IPS-20b (cell line): ENCODE results near the gene DHX29.

Experiments
- H3K27ac ChIP-seq: one replicate; pipeline ENCODE4 v1.5.1; 2013; ENCODE audit warnings: low read length
- H3K27me3 ChIP-seq: 2 replicates; pipeline ENCODE4 v1.6.1; 2013; ENCODE audit warnings: mild to moderate bottlenecking, low read length, inconsistent platforms; ENCODE audit not compliant: insufficient read depth
- H3K36me3 ChIP-seq: 2 replicates; pipeline ENCODE4 v1.6.1; 2013; ENCODE audit warnings: low read depth, mild to moderate bottlenecking, inconsistent platforms, low read length, moderate library complexity; ENCODE audit not compliant: insufficient read depth
- H3K4me1 ChIP-seq: 2 replicates; pipeline ENCODE4 v1.6.1; 2013; ENCODE audit warnings: mild to moderate bottlenecking, control low read depth, inconsistent platforms, low read length, moderate library complexity; ENCODE audit not compliant: insufficient read depth
- H3K4me3 ChIP-seq: 2 replicates; pipeline ENCODE4 v1.5.1; 2013; ENCODE audit warnings: mild to moderate bottlenecking, low read length, inconsistent platforms
- H3K9ac ChIP-seq: 2 replicates; pipeline ENCODE4 v1.6.1; 2013; ENCODE audit warnings: low read depth, mild to moderate bottlenecking, inconsistent platforms, low read length, moderate library complexity
- H3K9me3 ChIP-seq: 2 replicates; pipeline ENCODE4 v1.6.1; 2013; ENCODE audit warnings: mild to moderate bottlenecking, low read depth, low read length, inconsistent platforms; ENCODE audit not compliant: insufficient read depth

The DHX29 gene

DNA sequence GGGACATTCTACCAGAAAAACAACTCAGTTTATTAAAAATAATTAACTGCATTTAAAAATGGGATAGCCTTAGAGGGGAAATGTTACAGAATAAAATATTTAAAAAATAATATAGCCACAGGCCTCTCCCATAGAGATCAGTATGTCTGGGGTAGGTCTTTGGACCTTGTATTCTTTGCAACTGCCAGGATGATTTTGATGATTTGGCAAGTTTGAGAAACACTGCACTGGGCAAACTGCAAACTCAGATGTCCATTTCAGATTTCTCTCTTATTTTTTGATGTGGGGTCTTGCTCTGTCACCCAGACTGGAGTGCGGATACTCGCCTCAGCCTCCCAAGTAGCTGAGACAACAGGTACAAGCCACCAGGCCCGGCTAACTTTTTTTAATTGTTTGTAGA is 49.2 kb downstream of the DHX29 start:
- no peaks in the 10 kb centered on the region; the same call in 1 of the 2 replicates for H3K4me1 ChIP-seq
- no peaks in the 10 kb centered on the region for H3K27me3 ChIP-seq
- H3K36me3 ChIP-seq, result peaks cover 67% of the 10 kb centered on the region
- no peak overlapping the region for H3K27ac ChIP-seq
- no peak overlapping the region for H3K9ac ChIP-seq
- H3K9me3 ChIP-seq, result no peaks in the 10 kb centered on the region
- no peak overlapping the region for H3K4me3 ChIP-seq

DNA sequence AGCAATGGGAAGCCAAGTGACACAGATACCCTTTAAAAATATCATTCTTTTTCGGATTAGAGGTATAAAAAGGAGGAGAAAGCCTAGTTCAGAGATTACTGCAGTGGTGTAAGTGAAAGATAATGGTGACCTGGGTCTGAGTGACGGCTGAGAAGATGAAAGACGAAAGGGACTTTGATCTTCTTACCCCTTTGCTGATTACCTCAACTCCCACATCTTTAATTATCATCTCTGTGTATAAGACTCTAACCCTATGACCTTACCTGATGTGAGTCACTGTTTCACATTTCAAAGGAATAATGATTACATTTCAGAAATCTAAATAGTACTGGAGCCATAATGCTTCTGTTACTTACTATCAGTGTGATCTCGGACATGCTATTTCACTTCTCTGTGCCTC is 52.7 kb downstream of the DHX29 start:
- no peak overlapping the region for H3K9ac ChIP-seq
- peaks cover 47% of the 10 kb centered on the region for H3K36me3 ChIP-seq
- no peaks in the 10 kb centered on the region for H3K27me3 ChIP-seq
- no peaks in the 10 kb centered on the region; the same call in 1 of the 2 replicates for H3K4me1 ChIP-seq
- no peaks in the 10 kb centered on the region for H3K9me3 ChIP-seq
- no peak overlapping the region for H3K4me3 ChIP-seq
- no peak overlapping the region for H3K27ac ChIP-seq

DNA sequence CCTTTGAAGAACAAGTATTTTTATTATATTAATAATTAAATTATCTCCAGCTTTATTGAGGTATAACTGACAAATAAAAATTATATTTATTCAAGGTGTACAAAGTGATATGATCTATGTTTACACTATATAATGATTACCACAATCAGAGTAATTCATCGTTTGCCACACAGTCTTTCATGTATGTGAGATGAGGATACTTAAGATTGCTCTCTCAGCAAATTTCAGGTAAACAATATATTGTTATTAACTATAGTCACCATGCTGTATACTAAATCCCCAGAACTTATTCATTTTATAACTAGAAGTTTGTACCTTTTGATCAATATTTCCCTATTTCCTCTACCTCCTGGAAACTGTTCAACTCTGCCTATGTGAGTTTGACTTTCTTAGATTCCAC is 57.4 kb downstream of the DHX29 start:
- H3K27me3 ChIP-seq, result no peaks in the 10 kb centered on the region
- no peak overlapping the region for H3K4me3 ChIP-seq
- peaks cover 7% of the 10 kb centered on the region; the same call in 1 of the 2 replicates for H3K36me3 ChIP-seq
- H3K9ac ChIP-seq, result no peak overlapping the region
- peaks cover 11% of the 10 kb centered on the region for H3K9me3 ChIP-seq
- no peaks in the 10 kb centered on the region for H3K4me1 ChIP-seq
- H3K27ac ChIP-seq, result no peak overlapping the region

GRCh38 chr5:55241746-55242145 is 65.7 kb downstream of the DHX29 start:
- H3K27ac ChIP-seq, result no peak overlapping the region
- peaks cover 26% of the 10 kb centered on the region for H3K27me3 ChIP-seq
- no peak overlapping the region for H3K4me3 ChIP-seq
- no peaks in the 10 kb centered on the region for H3K36me3 ChIP-seq
- H3K9me3 ChIP-seq, result no peaks in the 10 kb centered on the region
- H3K4me1 ChIP-seq, result no peaks in the 10 kb centered on the region
- no peak overlapping the region for H3K9ac ChIP-seq

- Histone ChIP-seq H3K9ac (no peak overlapping the region), H3K4me3 (no peak overlapping the region), H3K4me1 (peaks cover 7% of the 10 kb centered on the region; the same call in 1 of the 2 replicates), H3K9me3 (no peaks in the 10 kb centered on the region), H3K27ac (no peak overlapping the region), H3K27me3 (peaks cover 76% of the 10 kb centered on the region), H3K36me3 (no peaks in the 10 kb centered on the region)
Measured at GRCh38 chr5:55236800-55237199, 70.7 kb downstream of the DHX29 start.

GRCh38 chr5:55234121-55234700 is 73.3 kb downstream of the DHX29 start:
- no peaks in the 10 kb centered on the region for H3K36me3 ChIP-seq
- H3K9ac ChIP-seq, result no peak overlapping the region
- H3K27ac ChIP-seq, result no peak overlapping the region
- peaks cover 7% of the 10 kb centered on the region; the same call in 1 of the 2 replicates for H3K4me1 ChIP-seq
- H3K4me3 ChIP-seq, result peak overlapping the region; percentile 63
- peaks cover 8% of the 10 kb centered on the region; the same call in 1 of the 2 replicates for H3K9me3 ChIP-seq
- peaks cover 97% of the 10 kb centered on the region for H3K27me3 ChIP-seq

GRCh38 chr5:55232985-55233928 is 74.2 kb downstream of the DHX29 start, which contains the start of gene CCNO:
TSS of gene CCNO (minus strand) at chr5:55233608. CDS start at chr5:55233523, 85 bp downstream.
- Histone ChIP-seq H3K27me3 (peaks cover 100% of the 10 kb centered on the region), H3K27ac (no peak within 1 kb of the TSS), H3K4me3 (peak within 1 kb of the TSS; percentile 63), H3K4me1 (peaks cover 7% of the 10 kb centered on the region; the same call in 1 of the 2 replicates), H3K36me3 (no peaks in the 10 kb centered on the region), H3K9me3 (peaks cover 8% of the 10 kb centered on the region; the same call in 1 of the 2 replicates), H3K9ac (no peak within 1 kb of the TSS)

GRCh38 chr5:55232271-55232984 is 75.1 kb downstream of the DHX29 start:
- no peak overlapping the region for H3K27ac ChIP-seq
- H3K4me1 ChIP-seq, result peaks cover 7% of the 10 kb centered on the region
- no peaks in the 10 kb centered on the region for H3K36me3 ChIP-seq
- no peak overlapping the region for H3K9ac ChIP-seq
- peaks cover 14% of the 10 kb centered on the region; the same call in 1 of the 2 replicates for H3K9me3 ChIP-seq
- H3K27me3 ChIP-seq, result peaks cover 100% of the 10 kb centered on the region
- peak overlapping the region; percentile 63 for H3K4me3 ChIP-seq

- H3K36me3 ChIP-seq, result no peaks in the 10 kb centered on the region
- no peak overlapping the region for H3K9ac ChIP-seq
- peaks cover 14% of the 10 kb centered on the region; the same call in 1 of the 2 replicates for H3K9me3 ChIP-seq
- peak overlapping the region; percentile 63 for H3K4me3 ChIP-seq
- peaks cover 100% of the 10 kb centered on the region for H3K27me3 ChIP-seq
- H3K27ac ChIP-seq, result no peak overlapping the region
- peaks cover 7% of the 10 kb centered on the region for H3K4me1 ChIP-seq
Measured at GRCh38 chr5:55231919-55232270, 75.6 kb downstream of the DHX29 start.

- Histone ChIP-seq H3K9me3 (peaks cover 14% of the 10 kb centered on the region; the same call in 1 of the 2 replicates), H3K4me1 (peaks cover 7% of the 10 kb centered on the region), H3K9ac (no peak overlapping the region), H3K36me3 (no peaks in the 10 kb centered on the region), H3K4me3 (no peak overlapping the region), H3K27ac (no peak overlapping the region), H3K27me3 (peaks cover 100% of the 10 kb centered on the region)
Measured at GRCh38 chr5:55231029-55231918, 76.2 kb downstream of the DHX29 start.
